DOHH2 (cell line): Measurements from ENCODE around the gene PMF1.

Experiments used
- H3F3A ChIP-seq: fragments of 200-600 bp; sonication (generic), shearing (Covaris generic); 2 replicates; pipeline ENCODE4 v1.6.0; 2016; ENCODE audit warnings: antibody characterized with exemption, mild to moderate bottlenecking; ENCODE audit not compliant: control insufficient read depth, insufficient read depth
- H3K27ac ChIP-seq: fragments of 200-600 bp; sonication (generic); 2 replicates; pipeline ENCODE4 v1.5.1; 2014; ENCODE audit warnings: low read depth, mild to moderate bottlenecking, low read length, moderate library complexity
- H3K27me3 ChIP-seq: fragments of 200-600 bp; sonication (generic); 2 replicates; pipeline ENCODE4 v1.6.1; 2014; ENCODE audit warnings: mild to moderate bottlenecking, low read length, mixed read lengths; ENCODE audit not compliant: control insufficient read depth
- H3K36me3 ChIP-seq: fragments of 200-600 bp; sonication (generic); 2 replicates; pipeline ENCODE4 v1.6.1; 2014; ENCODE audit warnings: mild to moderate bottlenecking, low read length, moderate library complexity, mixed read lengths; ENCODE audit not compliant: control insufficient read depth
- H3K4me1 ChIP-seq: fragments of 200-600 bp; sonication (generic); 2 replicates; pipeline ENCODE4 v1.6.1; 2014; ENCODE audit warnings: mild to moderate bottlenecking, low read length, mixed read lengths; ENCODE audit not compliant: control insufficient read depth
- H3K4me2 ChIP-seq: fragments of 200-600 bp; sonication (generic); 2 replicates; pipeline ENCODE4 v1.6.0; 2014; ENCODE audit warnings: mild to moderate bottlenecking, low read length, moderate library complexity
- H3K4me3 ChIP-seq: fragments of 200-600 bp; sonication (generic); 2 replicates; pipeline ENCODE4 v1.5.1; 2014; ENCODE audit warnings: mild to moderate bottlenecking, low read length, mixed read lengths
- H3K79me2 ChIP-seq: fragments of 200-600 bp; sonication (generic); 2 replicates; pipeline ENCODE4 v1.6.1; 2014; ENCODE audit warnings: mild to moderate bottlenecking, low read length, mixed read lengths; ENCODE audit not compliant: control insufficient read depth
- H3K9me2 ChIP-seq: fragments of 200-600 bp; sonication (generic); replicated peaks from 2 replicates; pipeline ENCODE4 v1.6.1; 2014; ENCODE audit warnings: mild to moderate bottlenecking, low read length, mixed read lengths; ENCODE audit not compliant: control insufficient read depth
- H3K9me3 ChIP-seq: fragments of 200-600 bp; sonication (generic); 2 replicates; pipeline ENCODE4 v1.6.1; 2014; ENCODE audit warnings: antibody characterized with exemption, low read length, mixed read lengths; ENCODE audit not compliant: control insufficient read depth, insufficient read depth
- H4K20me1 ChIP-seq: fragments of 200-600 bp; sonication (generic); 2 replicates; pipeline ENCODE4 v1.6.0; 2014; ENCODE audit warnings: low read depth, mild to moderate bottlenecking, antibody characterized with exemption, low read length, moderate library complexity; ENCODE audit not compliant: control insufficient read depth, insufficient read depth
- EZH2phosphoT487 ChIP-seq: fragments of 200-600 bp; sonication (generic); IDR thresholded peaks from 2 replicates; pipeline ENCODE4 v1.6.1; 2017; ENCODE audit warnings: borderline replicate concordance, mild to moderate bottlenecking, antibody characterized with exemption, low read length, moderate library complexity, mixed read lengths
- TF ChIP-seq, protein P1 (sequence below): fragments of 200-600 bp; sonication (generic); IDR thresholded peaks from one replicate; pipeline ENCODE4 v1.5.1; 2014; ENCODE audit warnings: antibody characterized with exemption, mild to moderate bottlenecking, low read depth, low read length; ENCODE audit not compliant: poor library complexity, severe bottlenecking

PMF1 gene

DNA sequence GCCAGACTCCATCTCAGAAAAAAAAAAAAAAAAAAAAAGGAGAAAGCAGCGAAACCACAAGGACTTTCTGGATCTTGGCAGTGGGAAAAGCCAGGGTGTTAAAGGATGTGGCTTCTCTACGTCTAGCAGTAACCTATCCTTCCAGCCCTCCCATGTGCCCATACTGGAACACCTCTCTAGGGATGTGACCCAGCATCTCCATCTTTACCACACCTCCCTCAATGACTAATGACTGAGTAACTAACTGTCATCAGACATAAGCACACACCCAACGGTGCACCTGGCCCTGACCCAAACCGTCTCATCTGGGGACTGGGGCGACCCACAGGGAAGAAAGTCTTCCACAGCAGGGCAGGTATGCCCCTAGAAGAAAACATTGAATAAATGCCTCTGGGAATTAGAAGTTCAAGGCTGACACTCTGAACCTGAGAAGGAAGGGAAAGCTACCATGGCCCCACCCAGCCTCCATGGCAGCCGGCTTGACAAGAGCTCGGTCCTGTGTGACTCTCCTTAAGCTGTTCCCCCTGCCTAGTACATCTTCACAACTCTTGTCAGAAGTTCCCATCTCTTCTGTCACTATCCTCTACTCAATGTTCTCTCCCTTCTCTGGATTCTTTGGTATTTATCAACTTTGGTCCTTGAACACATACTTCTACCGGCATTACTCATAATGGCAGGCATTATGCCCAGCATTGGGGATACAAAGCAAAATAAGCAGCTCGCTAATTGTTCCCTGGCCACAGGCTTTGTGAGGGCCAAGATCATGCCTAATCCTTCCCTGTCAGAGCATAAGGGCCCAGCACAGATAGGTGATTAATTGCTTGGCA lies 49.9 kb downstream of the PMF1 start:
- no peaks in the 10 kb centered on the region for H3K9me3 ChIP-seq
- H3K27me3 ChIP-seq = no peaks in the 10 kb centered on the region
- no peaks in the 10 kb centered on the region for H4K20me1 ChIP-seq
- no peak overlapping the region for H3K4me2 ChIP-seq
- H3K36me3 ChIP-seq = peaks cover 90% of the 10 kb centered on the region
- no peaks in the 10 kb centered on the region for H3K4me1 ChIP-seq
- no peak overlapping the region for H3K4me3 ChIP-seq
- H3K79me2 ChIP-seq = no peaks in the 10 kb centered on the region
- H3F3A ChIP-seq = no peaks in the 10 kb centered on the region
- no peak overlapping the region for H3K27ac ChIP-seq
- TF ChIP-seq EZH2phosphoT487 = no peak
- TF ChIP-seq, protein P1, sequence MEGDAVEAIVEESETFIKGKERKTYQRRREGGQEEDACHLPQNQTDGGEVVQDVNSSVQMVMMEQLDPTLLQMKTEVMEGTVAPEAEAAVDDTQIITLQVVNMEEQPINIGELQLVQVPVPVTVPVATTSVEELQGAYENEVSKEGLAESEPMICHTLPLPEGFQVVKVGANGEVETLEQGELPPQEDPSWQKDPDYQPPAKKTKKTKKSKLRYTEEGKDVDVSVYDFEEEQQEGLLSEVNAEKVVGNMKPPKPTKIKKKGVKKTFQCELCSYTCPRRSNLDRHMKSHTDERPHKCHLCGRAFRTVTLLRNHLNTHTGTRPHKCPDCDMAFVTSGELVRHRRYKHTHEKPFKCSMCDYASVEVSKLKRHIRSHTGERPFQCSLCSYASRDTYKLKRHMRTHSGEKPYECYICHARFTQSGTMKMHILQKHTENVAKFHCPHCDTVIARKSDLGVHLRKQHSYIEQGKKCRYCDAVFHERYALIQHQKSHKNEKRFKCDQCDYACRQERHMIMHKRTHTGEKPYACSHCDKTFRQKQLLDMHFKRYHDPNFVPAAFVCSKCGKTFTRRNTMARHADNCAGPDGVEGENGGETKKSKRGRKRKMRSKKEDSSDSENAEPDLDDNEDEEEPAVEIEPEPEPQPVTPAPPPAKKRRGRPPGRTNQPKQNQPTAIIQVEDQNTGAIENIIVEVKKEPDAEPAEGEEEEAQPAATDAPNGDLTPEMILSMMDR = no peak
- H3K9me2 ChIP-seq = no peaks in the 10 kb centered on the region

DNA sequence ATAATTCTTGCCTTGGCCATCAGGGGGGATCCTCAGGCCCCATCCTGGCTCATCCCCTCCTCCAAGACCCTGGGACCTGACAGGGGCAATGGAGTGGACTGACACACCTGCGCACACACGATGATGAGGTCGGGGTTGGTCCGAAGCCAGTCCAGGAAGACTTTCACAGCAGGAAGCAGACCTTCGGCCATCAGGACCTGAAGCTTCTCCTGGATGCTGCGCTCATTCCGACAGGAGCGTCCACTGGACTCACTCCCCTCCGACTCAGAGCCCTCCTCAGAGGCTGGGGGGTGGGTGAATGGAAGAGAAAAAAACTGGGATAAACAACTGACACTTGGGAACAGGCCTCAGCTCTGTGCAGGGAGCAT lies 50.5 kb downstream of the PMF1 start:
- Histone ChIP-seq H3K9me2 (no peaks in the 10 kb centered on the region), H3K4me2 (no peak overlapping the region), H3K79me2 (no peaks in the 10 kb centered on the region), H4K20me1 (no peaks in the 10 kb centered on the region), H3F3A (no peaks in the 10 kb centered on the region), H3K4me1 (no peaks in the 10 kb centered on the region), H3K4me3 (no peak overlapping the region), H3K27ac (no peak overlapping the region), H3K9me3 (no peaks in the 10 kb centered on the region), H3K36me3 (peaks cover 90% of the 10 kb centered on the region), H3K27me3 (no peaks in the 10 kb centered on the region)
- TF ChIP-seq EZH2phosphoT487 = no peak
- TF ChIP-seq, protein P1 = no peak

DNA sequence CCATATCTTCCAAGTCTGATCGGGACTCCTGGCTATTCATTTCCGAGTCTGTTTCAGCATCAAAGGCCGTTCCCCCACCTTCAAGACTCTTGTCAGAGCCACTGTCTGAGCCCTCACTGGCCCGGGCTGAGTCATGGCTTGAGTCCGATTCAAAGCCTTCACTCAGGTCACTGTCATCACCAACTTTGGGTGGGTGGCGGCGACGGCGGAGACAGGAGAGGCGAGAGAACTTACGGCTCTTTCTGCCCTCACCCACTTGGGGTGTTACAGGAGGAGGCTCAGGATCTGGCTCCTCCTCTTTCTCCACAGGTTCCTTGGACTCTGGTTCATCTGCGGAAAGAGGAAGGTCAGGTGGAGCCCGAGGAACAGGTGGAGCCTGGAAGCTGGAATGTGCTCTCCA lies 53.2 kb downstream of the PMF1 start:
- no peaks in the 10 kb centered on the region for H3F3A ChIP-seq
- no peaks in the 10 kb centered on the region for H3K79me2 ChIP-seq
- H3K36me3 ChIP-seq = peaks cover 82% of the 10 kb centered on the region
- H3K9me3 ChIP-seq = no peaks in the 10 kb centered on the region
- H3K4me1 ChIP-seq = no peaks in the 10 kb centered on the region
- no peak overlapping the region for H3K4me3 ChIP-seq
- H4K20me1 ChIP-seq = no peaks in the 10 kb centered on the region
- no peak overlapping the region for H3K4me2 ChIP-seq
- no peaks in the 10 kb centered on the region for H3K9me2 ChIP-seq
- TF ChIP-seq, protein P1 = no peak
- no peak for TF ChIP-seq EZH2phosphoT487
- H3K27ac ChIP-seq = no peak overlapping the region
- H3K27me3 ChIP-seq = no peaks in the 10 kb centered on the region
